ENCODE data around the gene LY6G6D. TPM values are rescaled to one million over a fixed set of nuclear protein-coding genes. Genes with fewer than 3 reads are reported as not detected.
A peak's percentile ranks its signal among the peaks of the same experiment; 100 is the strongest.

Gene LY6G6D
- total and polyA plus RNA-seq, 7 experiments from 2014 or later: not detected

GRCh38 chr6:31729515-31729978 lies 14.4 kb downstream of the LY6G6D start:
- peaks cover 18 to 20% of the 10 kb centered on the region in 2 donors for H3K4me1 ChIP-seq (ENCODE audit: control insufficient read depth in 2 of 2, insufficient read depth in 2 of 2, low read length in 2 of 2)
- peaks cover 4 to 43% (median 8%) of the 10 kb centered on the region in 5 donors for H3K36me3 Mint-ChIP-seq
- intact Hi-C loops (cut with micrococcal nuclease): loop anchor here (1.0 to 2.0 kb wide), 11 partner anchors 9 to 229 kb away; partner anchors contain the start of genes ABHD16A (in 1 of the 2), EHMT2 (in 1 of the 2), HSPA1B (in 1 of the 2) and LY6G5C (in 1 of the 2)

GRCh38 chr6:31729979-31730630 lies 15.0 kb downstream of the LY6G6D start:
- ChIA-PET POLR2A (interaction anchor here (0.9 to 4.6 kb wide), 12 partner anchors 8 to 162 kb away, joined by 3 to 33 read pairs (median 4); partner anchors contain the start of genes HSPA1A, HSPA1B, HSPA1L and LSM2), CTCF (interaction anchor here (0.6 to 4.2 kb wide), 18 partner anchors 9 to 398 kb away, joined by 3 to 30 read pairs (median 6); partner anchors contain the start of genes ATF6B, HSPA1A, HSPA1B and HSPA1L)
- peaks cover 20 to 70% (median 60%) of the 10 kb centered on the region in 7 donors for H3K4me1 Mint-ChIP-seq
- H3K36me3 ChIP-seq (ENCODE audit: control insufficient read depth in 2 of 3, insufficient read depth in 3 of 3, low read length in 3 of 3): peaks cover 5 to 25% (median 13%) of the 10 kb centered on the region in 3 experiments
- intact Hi-C loops (cut with micrococcal nuclease): loop anchor here (1.0 to 10.0 kb wide), 13 partner anchors 8 to 1475 kb away; partner anchors contain the start of genes ABHD16A (in 1 of the 2), DXO (in 1 of the 2), EHMT2 (in 1 of the 2) and HSD17B8 (in 1 of the 2)
- H3K4me3 Mint-ChIP-seq: peak overlapping the region; percentile 83 to 100 (median 97)
- H3K9me3 Mint-ChIP-seq: peaks cover 0 to 1% (median 0%) of the 10 kb centered on the region in 11 donors
- ATAC-seq: peak; percentile 70
- no peaks in the 10 kb centered on the region for H3K27me3 ChIP-seq (ENCODE audit: control insufficient read depth in 2 of 2, insufficient read depth in 2 of 2, low read length in 2 of 2)
- DNase-seq: peak; percentile 51 to 75 (median 63)
- peaks cover 4 to 48% (median 8%) of the 10 kb centered on the region in 5 donors for H3K36me3 Mint-ChIP-seq
- H3K4me1 ChIP-seq (ENCODE audit: control insufficient read depth in 2 of 2, insufficient read depth in 2 of 2, low read length in 2 of 2): peaks cover 21 to 24% of the 10 kb centered on the region in 2 donors
- no peaks in the 10 kb centered on the region for H3K9me3 ChIP-seq (ENCODE audit: control insufficient read depth in 2 of 3, low read length in 3 of 3)
- no peaks in the 10 kb centered on the region for H3K27me3 Mint-ChIP-seq
- H3K4me3 ChIP-seq (ENCODE audit: low read length): peak overlapping the region; percentile 92
- H3K27ac Mint-ChIP-seq: peak overlapping the region; percentile 30 to 96 (median 78)
- peak overlapping the region; percentile 65 for H3K27ac ChIP-seq (ENCODE audit: low read depth, low read length)

More at GRCh38 chr6:31729515-31729978, 14.4 kb downstream of the LY6G6D start:
- Histone ChIP-seq H3K4me3 (ENCODE audit: low read length) (peak overlapping the region; percentile 92), H3K9me3 (ENCODE audit: control insufficient read depth in 2 of 3, low read length in 3 of 3) (no peaks in the 10 kb centered on the region), H3K27ac (ENCODE audit: low read depth, low read length) (peak overlapping the region; percentile 65), H3K36me3 (ENCODE audit: control insufficient read depth in 2 of 3, insufficient read depth in 3 of 3, low read length in 3 of 3) (peaks cover 5 to 25% (median 13%) of the 10 kb centered on the region in 3 experiments), H3K27me3 (ENCODE audit: control insufficient read depth in 2 of 2, insufficient read depth in 2 of 2, low read length in 2 of 2) (no peaks in the 10 kb centered on the region)
- ChIA-PET POLR2A (interaction anchor here (0.9 to 4.6 kb wide), 11 partner anchors 9 to 161 kb away, joined by 3 to 33 read pairs (median 4); partner anchors contain the start of genes HSPA1A, HSPA1B, HSPA1L and LSM2), CTCF (interaction anchor here (0.6 to 4.2 kb wide), 20 partner anchors 9 to 399 kb away, joined by 3 to 30 read pairs (median 6); partner anchors contain the start of genes ATF6B, HSPA1A, HSPA1B and HSPA1L)
- DNase-seq: peak; percentile 66 to 82 (median 77)
- peaks cover 0 to 1% (median 0%) of the 10 kb centered on the region in 11 donors for H3K9me3 Mint-ChIP-seq
- ATAC-seq: peak; percentile 78
- H3K4me3 Mint-ChIP-seq: peak overlapping the region; percentile 83 to 100 (median 97)
- H3K27me3 Mint-ChIP-seq: no peaks in the 10 kb centered on the region
- H3K4me1 Mint-ChIP-seq: peaks cover 20 to 65% (median 55%) of the 10 kb centered on the region in 7 donors
- H3K27ac Mint-ChIP-seq: peak overlapping the region; percentile 78 to 96 (median 89)

GRCh38 chr6:31730631-31731086 lies 15.5 kb downstream of the LY6G6D start:
- intact Hi-C loops (cut with micrococcal nuclease): loop anchor here (1.0 to 10.0 kb wide), 4 partner anchors 8 to 1474 kb away; partner anchors contain the start of genes DXO (in 1 of the 2), HSD17B8 (in 1 of the 2), RING1 (in 1 of the 2) and RXRB (in 1 of the 2)
- H3K9me3 Mint-ChIP-seq: peaks cover 0 to 3% (median 0%) of the 10 kb centered on the region in 11 donors
- ATAC-seq: no peak

GRCh38 chr6:31732029-31732428 lies 16.9 kb downstream of the LY6G6D start:
- H3K27ac ChIP-seq (ENCODE audit: low read depth, low read length): no peak overlapping the region
- peaks cover 6 to 72% (median 55%) of the 10 kb centered on the region in 7 donors for H3K4me1 Mint-ChIP-seq
- peaks cover 0 to 51% (median 8%) of the 10 kb centered on the region in 5 donors for H3K36me3 Mint-ChIP-seq
- H3K27me3 Mint-ChIP-seq: no peaks in the 10 kb centered on the region
- ATAC-seq (no peak), DNase-seq (no peak)
- H3K27me3 ChIP-seq (ENCODE audit: control insufficient read depth in 2 of 2, insufficient read depth in 2 of 2, low read length in 2 of 2): no peaks in the 10 kb centered on the region
- peak overlapping the region in 4 of 9 donors; percentile 28 to 59 (median 41) for H3K27ac Mint-ChIP-seq
- ChIA-PET CTCF (interaction anchor here (0.7 to 1.0 kb wide), 2 partner anchors 28 to 51 kb away, joined by 3 read pairs; partner anchors contain the start of gene LY6G5C), POLR2A (interaction anchor here (0.7 to 4.6 kb wide), 6 partner anchors 27 to 99 kb away, joined by 3 to 33 read pairs (median 3); partner anchors contain the start of genes ABHD16A, HSPA1A and HSPA1L)
- peaks cover 5 to 25% (median 13%) of the 10 kb centered on the region in 3 experiments for H3K36me3 ChIP-seq (ENCODE audit: control insufficient read depth in 2 of 3, insufficient read depth in 3 of 3, low read length in 3 of 3)
- peaks cover 28 to 29% of the 10 kb centered on the region in 2 donors for H3K4me1 ChIP-seq (ENCODE audit: control insufficient read depth in 2 of 2, insufficient read depth in 2 of 2, low read length in 2 of 2)
- H3K9me3 ChIP-seq (ENCODE audit: control insufficient read depth in 2 of 3, low read length in 3 of 3): no peaks in the 10 kb centered on the region
- intact Hi-C loops (cut with micrococcal nuclease): loop anchor here (10.0 kb wide), 2 partner anchors 243 to 1473 kb away; partner anchors contain the start of genes DXO (in 1 of the 2), HSD17B8 (in 1 of the 2), RING1 (in 1 of the 2) and RXRB (in 1 of the 2)
- no peak overlapping the region for H3K4me3 ChIP-seq (ENCODE audit: low read length)
- peaks cover 0 to 3% (median 0%) of the 10 kb centered on the region in 11 donors for H3K9me3 Mint-ChIP-seq
- H3K4me3 Mint-ChIP-seq: peak overlapping the region in 2 of 10 donors; percentile 4 to 25

More at GRCh38 chr6:31730631-31731086, 15.5 kb downstream of the LY6G6D start:
- DNase-seq: no peak
- H3K27ac Mint-ChIP-seq: peak overlapping the region in 8 of 9 donors; percentile 30 to 90 (median 74)
- no peaks in the 10 kb centered on the region for H3K27me3 ChIP-seq (ENCODE audit: control insufficient read depth in 2 of 2, insufficient read depth in 2 of 2, low read length in 2 of 2)
- H3K4me3 Mint-ChIP-seq: peak overlapping the region; percentile 83 to 100 (median 97)
- peaks cover 4 to 50% (median 8%) of the 10 kb centered on the region in 5 donors for H3K36me3 Mint-ChIP-seq
- no peak overlapping the region for H3K4me3 ChIP-seq (ENCODE audit: low read length)
- H3K27ac ChIP-seq (ENCODE audit: low read depth, low read length): peak overlapping the region; percentile 65
- no peaks in the 10 kb centered on the region for H3K9me3 ChIP-seq (ENCODE audit: control insufficient read depth in 2 of 3, low read length in 3 of 3)
- ChIA-PET CTCF (interaction anchor here (0.7 to 4.2 kb wide), 12 partner anchors 8 to 116 kb away, joined by 3 to 30 read pairs (median 6); partner anchors contain the start of genes HSPA1B, LSM2, MSH5 and VARS1), POLR2A (interaction anchor here (0.9 to 4.6 kb wide), 7 partner anchors 10 to 133 kb away, joined by 3 to 33 read pairs (median 3); partner anchors contain the start of genes HSPA1A, HSPA1B and HSPA1L)
- H3K27me3 Mint-ChIP-seq: no peaks in the 10 kb centered on the region
- H3K4me1 Mint-ChIP-seq: peaks cover 16 to 73% (median 62%) of the 10 kb centered on the region in 7 donors
- H3K4me1 ChIP-seq (ENCODE audit: control insufficient read depth in 2 of 2, insufficient read depth in 2 of 2, low read length in 2 of 2): peaks cover 21 to 24% of the 10 kb centered on the region in 2 donors
- peaks cover 5 to 25% (median 13%) of the 10 kb centered on the region in 3 experiments for H3K36me3 ChIP-seq (ENCODE audit: control insufficient read depth in 2 of 3, insufficient read depth in 3 of 3, low read length in 3 of 3)

GRCh38 chr6:31733734-31734133 lies 18.6 kb downstream of the LY6G6D start:
- ChIA-PET CTCF (interaction anchor here (1.4 kb wide), 1 partner anchor 8 kb away, joined by 3 read pairs; no protein-coding TSS in a partner anchor), POLR2A (no interaction called here)
- Histone ChIP-seq H3K9me3 (ENCODE audit: control insufficient read depth in 2 of 3, low read length in 3 of 3) (no peaks in the 10 kb centered on the region), H3K27ac (ENCODE audit: low read depth, low read length) (peak overlapping the region; percentile 83), H3K27me3 (ENCODE audit: control insufficient read depth in 2 of 2, insufficient read depth in 2 of 2, low read length in 2 of 2) (no peaks in the 10 kb centered on the region), H3K36me3 (ENCODE audit: control insufficient read depth in 2 of 3, insufficient read depth in 3 of 3, low read length in 3 of 3) (peaks cover 5 to 25% (median 13%) of the 10 kb centered on the region in 3 experiments), H3K4me1 (ENCODE audit: control insufficient read depth in 2 of 2, insufficient read depth in 2 of 2, low read length in 2 of 2) (peaks cover 33 to 45% of the 10 kb centered on the region in 2 donors), H3K4me3 (ENCODE audit: low read length) (no peak overlapping the region)
- H3K9me3 Mint-ChIP-seq: peaks cover 0 to 3% (median 0%) of the 10 kb centered on the region in 11 donors
- peaks cover 21 to 75% (median 60%) of the 10 kb centered on the region in 7 donors for H3K4me1 Mint-ChIP-seq
- peak overlapping the region in 9 of 10 donors; percentile 54 to 100 (median 96) for H3K4me3 Mint-ChIP-seq
- no peak for ATAC-seq
- no peak for DNase-seq
- H3K36me3 Mint-ChIP-seq: peaks cover 0 to 45% (median 8%) of the 10 kb centered on the region in 5 donors
- intact Hi-C loops (cut with micrococcal nuclease): loop anchor here (1.0 to 10.0 kb wide), 3 partner anchors 97 to 1471 kb away; partner anchors contain the start of genes DXO (in 1 of the 2), HSD17B8 (in 1 of the 2), RING1 (in 1 of the 2) and RXRB (in 1 of the 2)
- H3K27ac Mint-ChIP-seq: peak overlapping the region in 6 of 9 donors; percentile 79 to 94 (median 89)
- H3K27me3 Mint-ChIP-seq: no peaks in the 10 kb centered on the region

Data from naive thymus-derived CD4-positive, alpha-beta T cell (primary cell).